B cell (primary cell): ENCODE data around the gene OR13C9.
"Not testable (repeated sequence)": the region's sequence is repeated elsewhere in the genome, so short reads cannot be mapped to it uniquely, and the experiment has no call there.

ENCODE experiments used
- CTCF ChIP-seq: fragments of 200-600 bp; IDR thresholded peaks from one replicate; pipeline ENCODE4 v1.8.0; 2022; ENCODE audit warnings: antibody characterized with exemption, mild to moderate bottlenecking
- EZH2 ChIP-seq: IDR thresholded peaks from 2 replicates; pipeline ENCODE4 v1.6.1; 2012; ENCODE audit warnings: borderline replicate concordance, low read depth, mild to moderate bottlenecking, moderate library complexity, low read length; ENCODE audit not compliant: insufficient read depth, poor library complexity, severe bottlenecking

- not testable (repeated sequence) for TF ChIP-seq CTCF, EZH2
Observed at GRCh38 chr9:104625964-104626363, 8.0 kb upstream of the OR13C9 start.
